OCI-LY1 (cell line): ENCODE measurements around the gene RFPL3.

Source experiments
- H2AFZ ChIP-seq: fragments of 200-600 bp; sonication (generic), shearing (Covaris generic); 2 replicates; pipeline ENCODE4 v1.6.0; 2014; ENCODE audit warnings: antibody characterized with exemption, mild to moderate bottlenecking, low read length
- H3F3A ChIP-seq: fragments of 200-600 bp; sonication (generic), shearing (Covaris generic); 2 replicates; pipeline ENCODE4 v1.6.0; 2014; ENCODE audit warnings: mild to moderate bottlenecking, antibody characterized with exemption, low read length, moderate library complexity; ENCODE audit not compliant: insufficient read depth
- H3K27ac ChIP-seq: fragments of 200-600 bp; sonication (generic); 2 replicates; pipeline ENCODE4 v1.5.1; 2014; ENCODE audit warnings: low read length, mixed run types, mild to moderate bottlenecking, low read depth; ENCODE audit not compliant: poor library complexity, severe bottlenecking
- H3K27me3 ChIP-seq: fragments of 200-600 bp; sonication (generic); 2 replicates; pipeline ENCODE4 v1.6.0; 2014; ENCODE audit warnings: antibody characterized with exemption, mild to moderate bottlenecking, low read length, moderate library complexity; ENCODE audit not compliant: insufficient read depth
- H3K36me3 ChIP-seq: fragments of 200-600 bp; sonication (generic); 2 replicates; pipeline ENCODE4 v1.6.1; 2014; ENCODE audit warnings: mild to moderate bottlenecking, antibody characterized with exemption, low read length, moderate library complexity, mixed read lengths; ENCODE audit not compliant: insufficient read depth
- H3K4me1 ChIP-seq: fragments of 200-600 bp; sonication (generic); 2 replicates; pipeline ENCODE4 v1.5.1; 2014; ENCODE audit warnings: mild to moderate bottlenecking, low read length, moderate library complexity; ENCODE audit not compliant: insufficient read depth, severe bottlenecking
- H3K4me2 ChIP-seq: fragments of 200-600 bp; sonication (generic), shearing (Covaris generic); 2 replicates; pipeline ENCODE4 v1.6.1; 2014; ENCODE audit warnings: low read length
- H3K4me3 ChIP-seq: fragments of 200-600 bp; sonication (generic); 2 replicates; pipeline ENCODE4 v1.5.1; 2014; ENCODE audit warnings: low read length, low read depth, mild to moderate bottlenecking, mixed read lengths; ENCODE audit not compliant: poor library complexity, severe bottlenecking
- H3K79me2 ChIP-seq: fragments of 200-600 bp; shearing (Covaris generic); 2 replicates; pipeline ENCODE4 v1.6.1; 2016; ENCODE audit warnings: mixed run types, low read length, mixed read lengths; ENCODE audit not compliant: insufficient read depth
- H3K9ac ChIP-seq: fragments of 200-600 bp; sonication (generic), shearing (Covaris generic); 2 replicates; pipeline ENCODE4 v1.6.1; 2014; ENCODE audit warnings: mild to moderate bottlenecking, low read length, mixed read lengths
- H3K9me2 ChIP-seq: fragments of 200-600 bp; sonication (generic), shearing (Covaris generic); 2 replicates; pipeline ENCODE4 v1.6.1; 2014; ENCODE audit warnings: low read depth, mild to moderate bottlenecking, low read length, mixed read lengths
- H3K9me3 ChIP-seq: fragments of 200-600 bp; shearing (Covaris generic); 2 replicates; pipeline ENCODE4 v1.6.1; 2014; ENCODE audit warnings: low read length, mixed read lengths
- H4K20me1 ChIP-seq: fragments of 200-600 bp; sonication (generic), shearing (Covaris generic); 2 replicates; pipeline ENCODE4 v1.6.0; 2016; ENCODE audit warnings: mild to moderate bottlenecking, low read length; ENCODE audit not compliant: insufficient read depth
- EZH2 ChIP-seq: fragments of 200-600 bp; sonication (generic), shearing (Covaris generic); IDR thresholded peaks from 2 replicates; pipeline ENCODE4 v1.8.0; 2017; ENCODE audit warnings: borderline replicate concordance, mixed run types, mild to moderate bottlenecking, antibody characterized with exemption, low read length, moderate library complexity, mixed read lengths
- TF ChIP-seq, protein P1 (sequence below): fragments of 200-600 bp; sonication (generic), shearing (Covaris generic); IDR thresholded peaks from 2 replicates; pipeline ENCODE4 v1.5.1; 2017; ENCODE audit warnings: mild to moderate bottlenecking, antibody characterized with exemption, low read length, moderate library complexity, mixed read lengths

RFPL3 gene

GRCh38 chr22:32326647-32327046 is 31.0 kb upstream of the RFPL3 start:
- TF ChIP-seq, protein P1, sequence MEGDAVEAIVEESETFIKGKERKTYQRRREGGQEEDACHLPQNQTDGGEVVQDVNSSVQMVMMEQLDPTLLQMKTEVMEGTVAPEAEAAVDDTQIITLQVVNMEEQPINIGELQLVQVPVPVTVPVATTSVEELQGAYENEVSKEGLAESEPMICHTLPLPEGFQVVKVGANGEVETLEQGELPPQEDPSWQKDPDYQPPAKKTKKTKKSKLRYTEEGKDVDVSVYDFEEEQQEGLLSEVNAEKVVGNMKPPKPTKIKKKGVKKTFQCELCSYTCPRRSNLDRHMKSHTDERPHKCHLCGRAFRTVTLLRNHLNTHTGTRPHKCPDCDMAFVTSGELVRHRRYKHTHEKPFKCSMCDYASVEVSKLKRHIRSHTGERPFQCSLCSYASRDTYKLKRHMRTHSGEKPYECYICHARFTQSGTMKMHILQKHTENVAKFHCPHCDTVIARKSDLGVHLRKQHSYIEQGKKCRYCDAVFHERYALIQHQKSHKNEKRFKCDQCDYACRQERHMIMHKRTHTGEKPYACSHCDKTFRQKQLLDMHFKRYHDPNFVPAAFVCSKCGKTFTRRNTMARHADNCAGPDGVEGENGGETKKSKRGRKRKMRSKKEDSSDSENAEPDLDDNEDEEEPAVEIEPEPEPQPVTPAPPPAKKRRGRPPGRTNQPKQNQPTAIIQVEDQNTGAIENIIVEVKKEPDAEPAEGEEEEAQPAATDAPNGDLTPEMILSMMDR = no peak
- TF ChIP-seq EZH2 = no peak
- H3K9me3 ChIP-seq = no peaks in the 10 kb centered on the region
- H3K27ac ChIP-seq = no peak overlapping the region
- H3K9me2 ChIP-seq = no peaks in the 10 kb centered on the region
- H3K79me2 ChIP-seq = no peaks in the 10 kb centered on the region
- H4K20me1 ChIP-seq = no peaks in the 10 kb centered on the region
- no peaks in the 10 kb centered on the region for H3K4me1 ChIP-seq
- H3K4me2 ChIP-seq = no peak overlapping the region
- 0 out of 2 replicates have a peak, but pooled peaks cover 4% of the 10 kb centered on the region for H3K27me3 ChIP-seq
- H3F3A ChIP-seq = no peaks in the 10 kb centered on the region
- no peak overlapping the region for H2AFZ ChIP-seq
- no peak overlapping the region for H3K9ac ChIP-seq
- no peaks in the 10 kb centered on the region for H3K36me3 ChIP-seq
- no peak overlapping the region for H3K4me3 ChIP-seq

- no peak overlapping the region for H3K4me2 ChIP-seq
- TF ChIP-seq EZH2 = no peak
- TF ChIP-seq, protein P1 = no peak
- H3K4me3 ChIP-seq = no peak overlapping the region
- H3K27me3 ChIP-seq = 0 out of 2 replicates have a peak, but pooled peaks cover 4% of the 10 kb centered on the region
- no peaks in the 10 kb centered on the region for H3K9me2 ChIP-seq
- H4K20me1 ChIP-seq = no peaks in the 10 kb centered on the region
- no peaks in the 10 kb centered on the region for H3K4me1 ChIP-seq
- no peaks in the 10 kb centered on the region for H3K9me3 ChIP-seq
- no peaks in the 10 kb centered on the region for H3K36me3 ChIP-seq
- H3K27ac ChIP-seq = no peak overlapping the region
- H3K9ac ChIP-seq = no peak overlapping the region
- no peaks in the 10 kb centered on the region for H3F3A ChIP-seq
- no peak overlapping the region for H2AFZ ChIP-seq
- H3K79me2 ChIP-seq = no peaks in the 10 kb centered on the region
Observed at GRCh38 chr22:32327066-32327465, 30.6 kb upstream of the RFPL3 start.

DNA sequence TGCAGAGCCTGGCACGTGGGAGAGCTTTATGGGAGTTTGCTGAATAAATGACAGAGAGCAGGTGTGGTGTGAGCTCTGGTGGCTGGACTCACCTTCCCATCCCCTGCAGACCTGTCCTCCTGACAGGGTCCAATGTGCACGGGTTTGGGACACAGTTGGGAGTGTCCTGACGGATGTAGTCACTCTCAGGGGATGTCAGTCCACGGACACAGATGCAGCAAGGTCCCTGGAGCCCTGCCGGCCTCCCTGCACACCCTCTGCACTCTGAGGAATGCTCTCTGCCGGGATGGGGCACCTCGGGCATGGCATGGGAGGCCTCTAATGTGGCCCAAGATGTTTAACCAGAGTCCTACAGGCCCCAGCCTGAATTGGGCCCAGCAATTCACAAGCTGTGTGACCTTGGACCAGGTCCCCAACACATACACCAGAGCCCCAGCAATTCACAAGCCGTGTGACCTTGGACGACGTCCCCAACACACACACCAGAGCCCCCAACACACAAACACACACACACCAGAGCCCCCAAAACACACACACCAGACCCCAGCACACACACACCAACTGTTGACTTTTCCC is 30.0 kb upstream of the RFPL3 start:
- Histone ChIP-seq H3K27me3 (0 out of 2 replicates have a peak, but pooled peaks cover 4% of the 10 kb centered on the region), H3K9me2 (no peaks in the 10 kb centered on the region), H3K4me1 (no peaks in the 10 kb centered on the region), H3F3A (no peaks in the 10 kb centered on the region), H3K79me2 (no peaks in the 10 kb centered on the region), H3K9ac (no peak overlapping the region), H3K9me3 (no peaks in the 10 kb centered on the region), H4K20me1 (no peaks in the 10 kb centered on the region), H3K27ac (no peak overlapping the region), H3K4me3 (no peak overlapping the region), H3K4me2 (no peak overlapping the region), H3K36me3 (no peaks in the 10 kb centered on the region), H2AFZ (no peak overlapping the region)
- TF ChIP-seq, protein P1 = no peak
- TF ChIP-seq EZH2 = no peak
